Naive thymus-derived CD8-positive, alpha-beta T cell (primary cell): ENCODE measurements around the gene UBXN10. TPM values are rescaled to one million over a fixed set of nuclear protein-coding genes. Genes with fewer than 3 reads are reported as not detected.
"Not testable (repeated sequence)": the region's sequence is repeated elsewhere in the genome, so short reads cannot be mapped to it uniquely, and the experiment has no call there.

Experiments used
- ATAC-seq, 2 donors: fragments of 150-1000 bp; cut with Tn5 transposase in 1 of 2; sonication (Bioruptor Pico), chemical (Tn5 transposase) in 1 of 2; 1 replicate in 1 of 2; 2 replicates in 1 of 2; pipeline ENCODE4 v1.10.0; 2021; ENCODE audit warnings: mild to moderate bottlenecking in 2 of 2, moderate library complexity in 2 of 2
- POLR2A ChIA-PET: fragments of 350-600 bp; sonication (Branson Sonifier 250); formaldehyde crosslinking; loops from one replicate; lab custom pipeline; 2021; ENCODE audit warnings: antibody characterized with exemption; lab: Charles Lee
- DNase-seq, 10 donors: peaks; one replicate each; pipeline versions ENCODE4 v3.0.0 to v3.0.0-alpha.2; 2020 to 2022
- H3K27ac Mint-ChIP-seq, 10 donors: one replicate each; pipeline ENCODE4 v1.8.0; 2020 to 2022; ENCODE audit warnings: mild to moderate bottlenecking in 10 of 10, mixed read lengths in 10 of 10, moderate library complexity in 4 of 10, inconsistent platforms in 1 of 10
- H3K27me3 Mint-ChIP-seq, 5 donors: one replicate each; pipeline ENCODE4 v1.8.0; 2021 to 2022; ENCODE audit warnings: mixed read lengths in 5 of 5
- H3K36me3 Mint-ChIP-seq, 3 donors: one replicate each; pipeline ENCODE4 v1.8.0; 2020 to 2022; ENCODE audit warnings: mixed read lengths in 3 of 3, mild to moderate bottlenecking in 2 of 3, inconsistent platforms in 1 of 3
- H3K4me1 Mint-ChIP-seq, 4 donors: one replicate each; pipeline ENCODE4 v1.8.0; 2021 to 2022; ENCODE audit warnings: mixed read lengths in 4 of 4
- H3K4me3 Mint-ChIP-seq, 10 donors: one replicate each; pipeline ENCODE4 v1.8.0; 2020 to 2022; ENCODE audit warnings: mild to moderate bottlenecking in 10 of 10, mixed read lengths in 10 of 10, moderate library complexity in 6 of 10, inconsistent platforms in 1 of 10
- H3K9me3 Mint-ChIP-seq, 9 donors: one replicate each; pipeline ENCODE4 v1.8.0; 2020 to 2022; ENCODE audit warnings: mixed read lengths in 9 of 9, mild to moderate bottlenecking in 3 of 9, inconsistent platforms in 1 of 9, moderate library complexity in 1 of 9
- polyA plus RNA-seq, 3 donors: library from polyadenylated mRNA; unstranded; fragments of 300-500 nt; fragmentation: Illumina TruSeq; gene quantifications; one replicate each; pipeline ENCODE4 v1.2.3, GENCODE V29; 2021
- total RNA-seq, 8 experiments: library from RNA in 2 of 8; stranded (reverse) in 2 of 8; gene quantifications; one replicate each; pipeline ENCODE4 v1.2.3 and lab custom pipeline; 2021 to 2026

UBXN10 gene
- total and polyA plus RNA-seq, 5 experiments from 2014 or later, result 0.04 to 0.30 (median 0.07) TPM; not detected in 2

DNA sequence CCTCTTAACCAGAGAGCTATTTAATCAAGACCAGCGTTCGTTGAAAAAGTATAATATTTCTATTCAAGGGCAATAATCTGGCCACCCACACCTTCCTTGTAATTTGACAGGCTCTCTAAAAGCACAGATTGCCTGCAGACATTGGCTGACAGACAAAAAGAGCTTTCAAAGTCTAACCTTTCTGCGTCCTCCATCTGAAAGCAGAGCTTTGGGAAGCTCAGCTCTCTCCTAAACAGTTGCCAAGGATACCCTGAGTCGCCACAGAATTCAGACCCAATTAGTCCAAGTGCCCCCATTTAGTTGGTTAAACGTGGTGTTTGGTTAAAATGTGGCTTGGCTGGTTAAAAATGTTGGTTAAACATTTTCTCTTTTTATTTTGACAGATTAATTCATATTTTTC lies 34.1 kb downstream of the UBXN10 start:
- ATAC-seq (no peak), DNase-seq (no peak)
- Mint-ChIP-seq H3K27ac (no peak overlapping the region), H3K36me3 (no peaks in the 10 kb centered on the region), H3K4me1 (no peaks in the 10 kb centered on the region), H3K27me3 (peaks cover 26 to 50% (median 34%) of the 10 kb centered on the region in 5 donors), H3K4me3 (no peak overlapping the region), H3K9me3 (no peaks in the 10 kb centered on the region)
- POLR2A ChIA-PET, result no interaction called here

DNA sequence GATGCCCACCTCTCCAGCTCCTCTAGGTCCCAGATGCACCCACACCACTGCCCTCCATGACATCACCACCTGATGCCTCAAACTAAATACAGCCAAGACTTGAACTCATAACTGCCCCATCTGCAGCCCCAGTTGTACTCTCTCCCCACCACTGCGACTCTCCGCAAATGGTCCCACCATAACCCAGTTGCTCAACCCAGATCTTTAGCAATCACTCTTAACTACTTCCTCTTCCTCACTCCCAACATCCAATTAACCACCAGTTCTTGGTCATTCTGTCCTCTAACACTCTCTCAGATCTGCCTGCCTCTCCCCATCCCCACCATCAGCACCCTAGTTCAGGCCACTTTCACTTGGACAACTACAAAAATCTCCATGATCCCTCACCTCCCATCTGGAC lies 37.2 kb downstream of the UBXN10 start:
- H3K4me3 Mint-ChIP-seq, result no peak overlapping the region
- H3K4me1 Mint-ChIP-seq, result no peaks in the 10 kb centered on the region
- peaks cover 31 to 58% (median 45%) of the 10 kb centered on the region in 5 donors for H3K27me3 Mint-ChIP-seq
- POLR2A ChIA-PET, result no interaction called here
- H3K27ac Mint-ChIP-seq, result no peak overlapping the region
- ATAC-seq, result no peak
- no peaks in the 10 kb centered on the region for H3K36me3 Mint-ChIP-seq
- DNase-seq, result no peak
- peaks cover 0 to 2% (median 0%) of the 10 kb centered on the region in 9 donors for H3K9me3 Mint-ChIP-seq

GRCh38 chr1:20223551-20224419 lies 37.9 kb downstream of the UBXN10 start:
- Mint-ChIP-seq H3K27ac (no peak overlapping the region), H3K9me3 (peaks cover 0 to 2% (median 0%) of the 10 kb centered on the region in 9 donors), H3K36me3 (no peaks in the 10 kb centered on the region), H3K27me3 (peaks cover 33 to 65% (median 45%) of the 10 kb centered on the region in 5 donors), H3K4me3 (no peak overlapping the region), H3K4me1 (no peaks in the 10 kb centered on the region)
- ATAC-seq (no peak), DNase-seq (no peak)
- POLR2A ChIA-PET, result no interaction called here

DNA sequence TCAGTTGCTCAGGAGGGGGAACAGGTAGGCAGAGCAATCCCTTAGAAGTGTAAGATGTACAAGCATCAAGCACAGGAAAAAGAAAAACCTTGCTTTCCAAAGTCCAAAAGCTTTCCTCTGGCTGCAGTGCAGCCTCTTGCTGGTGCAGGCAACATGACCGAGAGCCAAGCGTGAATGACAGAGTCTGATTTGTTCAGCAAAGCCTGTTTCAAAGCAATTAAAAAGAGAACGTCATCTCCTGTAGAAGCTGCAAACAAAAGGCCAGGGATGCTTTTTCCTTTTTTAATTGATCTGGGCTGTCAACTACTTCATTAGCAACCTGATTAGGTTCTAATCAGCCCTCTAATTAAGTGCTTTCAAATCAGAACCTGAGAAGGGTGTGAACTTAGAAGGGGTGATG lies 38.6 kb downstream of the UBXN10 start:
- DNase-seq, result no peak
- peaks cover 38 to 71% (median 46%) of the 10 kb centered on the region in 5 donors for H3K27me3 Mint-ChIP-seq
- ATAC-seq, result no peak
- H3K9me3 Mint-ChIP-seq, result peaks cover 0 to 2% (median 0%) of the 10 kb centered on the region in 9 donors
- H3K27ac Mint-ChIP-seq, result no peak overlapping the region
- H3K4me1 Mint-ChIP-seq, result no peaks in the 10 kb centered on the region
- no peak overlapping the region for H3K4me3 Mint-ChIP-seq
- POLR2A ChIA-PET, result no interaction called here
- no peaks in the 10 kb centered on the region for H3K36me3 Mint-ChIP-seq

GRCh38 chr1:20227704-20228103 lies 41.8 kb downstream of the UBXN10 start:
- DNase-seq (no peak), ATAC-seq (no peak)
- Mint-ChIP-seq H3K4me1 (no peaks in the 10 kb centered on the region), H3K36me3 (no peaks in the 10 kb centered on the region), H3K4me3 (no peak overlapping the region), H3K27ac (peak overlapping the region in 2 of 10 donors; percentile 17 to 85), H3K27me3 (peaks cover 35 to 80% (median 42%) of the 10 kb centered on the region in 5 donors), H3K9me3 (peaks cover 0 to 2% (median 0%) of the 10 kb centered on the region in 9 donors)
- POLR2A ChIA-PET, result no interaction called here

DNA sequence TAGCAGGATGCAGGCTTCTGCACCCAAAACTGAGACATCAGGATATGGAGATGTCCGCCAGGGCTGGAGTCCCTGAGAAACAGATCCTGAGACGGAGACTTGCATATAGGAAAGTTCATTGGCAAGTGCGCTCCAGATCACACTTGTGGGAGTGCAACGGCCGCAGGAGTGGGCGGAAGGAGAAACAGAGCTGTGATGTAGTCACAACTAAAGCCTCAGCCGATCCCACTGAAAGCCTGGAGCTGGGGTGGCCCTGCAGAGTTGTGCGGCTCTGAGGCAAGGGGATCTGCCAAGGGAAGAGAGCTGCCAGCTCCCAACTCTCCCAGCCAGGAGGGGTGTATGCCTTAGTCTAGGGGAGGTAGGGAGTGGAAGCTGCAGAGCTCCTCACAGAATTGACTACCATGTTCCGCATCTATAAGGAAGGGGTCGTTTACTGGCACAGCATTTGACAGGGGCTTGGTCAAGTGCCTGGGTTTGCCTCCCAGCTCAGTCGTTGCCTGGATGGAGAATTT lies 42.5 kb downstream of the UBXN10 start:
- DNase-seq (no peak), ATAC-seq (no peak)
- Mint-ChIP-seq H3K9me3 (peaks cover 0 to 2% (median 0%) of the 10 kb centered on the region in 9 donors), H3K27ac (no peak overlapping the region), H3K4me1 (peaks cover 0 to 3% (median 0%) of the 10 kb centered on the region in 4 donors), H3K27me3 (peaks cover 36 to 80% (median 38%) of the 10 kb centered on the region in 5 donors), H3K4me3 (no peak overlapping the region), H3K36me3 (no peaks in the 10 kb centered on the region)
- POLR2A ChIA-PET, result no interaction called here

DNA sequence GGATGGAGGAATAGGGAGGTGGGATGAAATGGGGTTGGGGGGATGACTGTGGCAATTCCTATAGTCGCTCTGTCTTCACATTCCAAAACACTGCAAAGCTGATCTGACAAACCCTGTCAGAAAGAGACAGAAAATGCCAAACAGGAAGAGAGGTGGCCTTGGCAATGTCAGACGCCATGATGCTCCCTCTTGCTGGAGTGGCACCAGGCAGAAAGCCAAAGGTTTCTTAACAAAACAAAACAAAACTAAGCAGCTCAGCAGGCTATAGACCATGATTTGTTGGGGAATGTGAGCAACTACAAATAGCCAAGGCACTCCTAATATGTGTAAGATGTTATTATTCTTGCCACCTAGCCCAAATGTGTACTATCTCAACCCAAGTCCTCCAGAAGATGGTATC lies 43.3 kb downstream of the UBXN10 start:
- peaks cover 0 to 2% (median 0%) of the 10 kb centered on the region in 9 donors for H3K9me3 Mint-ChIP-seq
- no peak for DNase-seq

DNA sequence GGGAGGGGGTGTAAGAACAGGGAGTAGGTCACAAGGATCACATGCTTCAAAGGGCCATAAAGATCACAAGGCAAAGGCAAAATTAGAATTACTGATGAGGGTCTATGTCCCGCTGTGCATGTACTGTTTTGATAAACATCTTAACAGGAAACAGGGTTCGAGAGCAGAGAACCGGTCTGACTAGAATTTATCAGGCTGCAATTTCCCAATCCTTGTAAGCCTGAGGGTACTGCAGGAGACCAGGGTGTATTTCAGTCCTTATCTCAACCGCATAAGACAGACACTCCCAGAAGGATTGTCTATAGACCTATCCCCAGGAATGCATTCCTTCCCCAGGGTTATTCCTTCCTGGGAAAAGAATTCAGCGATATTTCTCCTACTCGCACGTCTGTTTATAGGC lies 46.7 kb downstream of the UBXN10 start:
- H3K9me3 Mint-ChIP-seq, H3K4me3 Mint-ChIP-seq, H3K27ac Mint-ChIP-seq, DNase-seq, POLR2A ChIA-PET, ATAC-seq, H3K36me3 Mint-ChIP-seq, H3K4me1 Mint-ChIP-seq: not testable (repeated sequence)
- H3K27me3 Mint-ChIP-seq, result peaks cover 33 to 69% (median 38%) of the 10 kb centered on the region in 5 donors

More for the DNA sequence above, 43.3 kb downstream of the UBXN10 start:
- ATAC-seq, result no peak
- Mint-ChIP-seq H3K4me3 (no peak overlapping the region), H3K36me3 (no peaks in the 10 kb centered on the region), H3K27ac (no peak overlapping the region), H3K27me3 (peaks cover 33 to 80% (median 40%) of the 10 kb centered on the region in 5 donors), H3K4me1 (peaks cover 0 to 6% (median under 1%) of the 10 kb centered on the region in 4 donors)
- POLR2A ChIA-PET, result no interaction called here

- H3K27me3 Mint-ChIP-seq, result peaks cover 32 to 65% (median 36%) of the 10 kb centered on the region in 5 donors
- H3K27ac Mint-ChIP-seq, result no peak overlapping the region
- DNase-seq, result peak in 2 of 10 donors; percentile 22 to 26
- ATAC-seq, result peak in 1 of 2 donors; percentile 43
- H3K4me3 Mint-ChIP-seq, result no peak overlapping the region
- POLR2A ChIA-PET, result interaction anchor here (0.6 kb wide), 1 partner anchor 312 kb away, joined by 3 read pairs; no protein-coding TSS in a partner anchor
- no peaks in the 10 kb centered on the region for H3K36me3 Mint-ChIP-seq
- H3K4me1 Mint-ChIP-seq, result peaks cover 0 to 6% (median under 1%) of the 10 kb centered on the region in 4 donors
- no peaks in the 10 kb centered on the region for H3K9me3 Mint-ChIP-seq
Observed at GRCh38 chr1:20233394-20233793, 47.5 kb downstream of the UBXN10 start.

DNA sequence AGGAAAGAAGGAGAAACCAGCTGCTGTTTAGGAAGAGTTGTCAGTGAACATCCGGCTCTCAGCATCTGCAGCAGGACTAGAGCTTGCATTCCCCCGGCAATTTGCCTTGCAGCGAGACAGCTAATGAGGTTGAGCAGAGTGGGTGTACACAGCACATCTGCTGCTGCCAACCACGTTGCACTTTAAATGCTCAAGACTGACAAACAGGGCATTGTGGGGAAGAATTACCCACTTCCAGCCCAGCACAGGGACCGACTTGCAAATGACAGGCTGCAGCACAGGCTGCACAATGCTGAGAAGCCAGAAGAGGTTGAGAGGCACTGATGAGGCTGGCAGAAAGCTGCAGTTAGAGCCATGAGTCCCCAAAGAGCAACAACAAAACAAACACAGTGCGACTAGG lies 48.0 kb downstream of the UBXN10 start:
- DNase-seq (no peak), ATAC-seq (no peak)
- H3K27me3 Mint-ChIP-seq, result peaks cover 30 to 64% (median 36%) of the 10 kb centered on the region in 5 donors
- H3K27ac Mint-ChIP-seq, result no peak overlapping the region
- POLR2A ChIA-PET, result interaction anchor here (0.6 kb wide), 1 partner anchor 312 kb away, joined by 3 read pairs; no protein-coding TSS in a partner anchor
- no peaks in the 10 kb centered on the region for H3K36me3 Mint-ChIP-seq
- peaks cover 0 to 6% (median under 1%) of the 10 kb centered on the region in 4 donors for H3K4me1 Mint-ChIP-seq
- no peaks in the 10 kb centered on the region for H3K9me3 Mint-ChIP-seq
- no peak overlapping the region for H3K4me3 Mint-ChIP-seq

DNA sequence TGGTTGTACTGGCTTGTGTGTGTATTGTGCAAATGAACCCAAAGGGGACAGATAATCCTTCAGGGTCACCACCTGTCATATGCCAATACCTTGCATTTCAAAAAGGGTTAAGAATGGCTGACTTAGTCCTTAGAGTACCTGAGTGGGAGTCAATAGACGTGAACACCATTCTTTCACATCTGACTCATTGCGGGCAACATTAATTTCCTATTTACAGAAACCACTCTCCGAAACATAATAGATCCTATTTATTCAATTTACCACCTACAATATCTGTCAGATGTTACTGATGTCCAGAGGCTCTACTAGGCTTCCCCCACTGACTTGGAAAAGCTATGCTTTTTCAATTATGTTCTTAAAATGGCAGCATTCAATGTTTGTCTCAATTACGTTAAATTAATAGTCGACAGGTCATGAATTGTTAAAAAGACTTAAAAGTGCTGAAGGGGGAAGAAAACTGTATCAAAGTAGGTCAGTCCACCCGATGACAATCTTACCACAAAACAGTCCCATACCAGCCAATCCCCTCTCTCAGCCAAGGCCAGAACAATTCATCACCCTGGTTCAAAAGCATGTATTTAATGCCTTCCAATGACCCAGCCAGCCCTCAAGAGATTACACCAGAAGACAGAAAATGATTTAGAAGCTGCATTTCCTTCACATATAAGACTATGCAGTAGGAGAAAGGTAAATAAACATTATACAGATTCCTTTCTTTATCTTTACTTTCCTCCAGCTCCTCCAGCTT lies 49.1 kb downstream of the UBXN10 start:
- POLR2A ChIA-PET, result no interaction called here
- H3K27ac Mint-ChIP-seq, result peak overlapping the region in 1 of 10 donors; percentile 44
- no peak for DNase-seq

GRCh38 chr1:20237646-20238045 lies 51.8 kb downstream of the UBXN10 start:
- no peak for DNase-seq
- H3K4me3 Mint-ChIP-seq, result no peak overlapping the region
- peaks cover 34 to 54% (median 50%) of the 10 kb centered on the region in 5 donors for H3K27me3 Mint-ChIP-seq
- H3K4me1 Mint-ChIP-seq, result peaks cover 0 to 6% (median under 1%) of the 10 kb centered on the region in 4 donors
- no peaks in the 10 kb centered on the region for H3K9me3 Mint-ChIP-seq
- no peaks in the 10 kb centered on the region for H3K36me3 Mint-ChIP-seq
- POLR2A ChIA-PET, result no interaction called here
- no peak overlapping the region for H3K27ac Mint-ChIP-seq
- no peak for ATAC-seq

More for the DNA sequence above, 49.1 kb downstream of the UBXN10 start:
- H3K4me3 Mint-ChIP-seq, result no peak overlapping the region
- H3K4me1 Mint-ChIP-seq, result peaks cover 0 to 6% (median under 1%) of the 10 kb centered on the region in 4 donors
- H3K9me3 Mint-ChIP-seq, result no peaks in the 10 kb centered on the region
- peaks cover 29 to 64% (median 38%) of the 10 kb centered on the region in 5 donors for H3K27me3 Mint-ChIP-seq
- no peaks in the 10 kb centered on the region for H3K36me3 Mint-ChIP-seq
- ATAC-seq, result no peak
